Mucosa of descending colon (tissue), 3 donors: ENCODE measurements around the gene ADISSP. TPM values are rescaled to one million over a fixed set of nuclear protein-coding genes. Genes with fewer than 3 reads are reported as not detected.

ENCODE experiments used
- ATAC-seq: fragments of 200-7000 bp; cut with Tn5 transposase; one replicate; pipeline ENCODE4 v1.9.1; 2020; ENCODE audit warnings: mild to moderate bottlenecking, moderate library complexity
- DNase-seq, 3 donors: peaks; one replicate each; pipeline ENCODE4 v3.0.0-alpha.2; 2020
- H3K36me3 ChIP-seq: fragments of 200-600 bp; one replicate; pipeline ENCODE4 v1.8.0; 2021; ENCODE audit warnings: low read depth, mild to moderate bottlenecking
- H3K4me1 ChIP-seq: fragments of 200-600 bp; one replicate; pipeline ENCODE4 v1.8.0; 2021; ENCODE audit warnings: low read depth, mild to moderate bottlenecking
- H3K4me3 ChIP-seq: fragments of 200-600 bp; one replicate; pipeline ENCODE4 v1.8.0; 2021; ENCODE audit warnings: mild to moderate bottlenecking
- H3K9me3 ChIP-seq: fragments of 200-600 bp; one replicate; pipeline ENCODE4 v1.8.0; 2021; ENCODE audit warnings: mild to moderate bottlenecking
- CTCF ChIP-seq: fragments of 200-600 bp; IDR thresholded peaks from one replicate; pipeline ENCODE4 v1.8.0; 2022; ENCODE audit warnings: antibody characterized with exemption, mild to moderate bottlenecking
- intact Hi-C, 2 donors: fragments of 100-400 bp; cut with DNase I in 1 of 2; cut with micrococcal nuclease in 1 of 2; formaldehyde crosslinking; loops; one replicate each; pipeline versions ENCODE4 v1.11.0 to v1.11.1; 2022; cut with DNase I, micrococcal nuclease
- total RNA-seq, 3 donors: library from RNA; stranded (reverse); fragmentation: NEBNext Ultra II Directional in 2 of 3; extraction: Animal tissue kit (Norgen Biotek cat#: 25700) in 2 of 3; gene quantifications; one replicate each; pipeline versions ENCODE4 v1.2.1 to v1.2.4, GENCODE V29; 2021 to 2023
- donor health status: DM: no; HTN: no; CAD: no; lungs with moderate emphysema.
- donor health status: DM: no; HTN: no; CAD: no.
- donor health status: DM: no; HTN: yes; CAD: no.

Gene ADISSP
- total RNA-seq, 3 donors from 2014 or later: 14.5 to 69.6 (median 26.5) TPM

GRCh38 chr20:3781153-3781910 is 13.8 kb upstream of the ADISSP start, which contains the start of gene SPEF1:
SPEF1 (minus strand) TSS chr20:3781448; CDS start chr20:3781287, 161 bp downstream.
- no peaks in the 10 kb centered on the region for H3K36me3 ChIP-seq
- no peaks in the 10 kb centered on the region for H3K9me3 ChIP-seq
- DNase-seq (peak; percentile 69 to 87 (median 71)), ATAC-seq (peak; percentile 81)
- no peak for TF ChIP-seq CTCF
- H3K4me1 ChIP-seq: peaks cover 48% of the 10 kb centered on the region
- intact Hi-C loops: no loop called here
- no peak within 1 kb of the TSS for H3K4me3 ChIP-seq

GRCh38 chr20:3778976-3779375 is 11.4 kb upstream of the ADISSP start:
- DNase-seq (peak in 1 of 3 donors; percentile 56), ATAC-seq (no peak)
- TF ChIP-seq CTCF: no peak
- H3K9me3 ChIP-seq: no peaks in the 10 kb centered on the region
- peaks cover 30% of the 10 kb centered on the region for H3K4me1 ChIP-seq
- intact Hi-C loops: no loop called here
- no peak overlapping the region for H3K4me3 ChIP-seq
- H3K36me3 ChIP-seq: no peaks in the 10 kb centered on the region

- no peak overlapping the region for H3K4me3 ChIP-seq
- peak; percentile 72 for ATAC-seq
- H3K9me3 ChIP-seq: no peaks in the 10 kb centered on the region
- DNase-seq: peak; percentile 61 to 81 (median 77)
- intact Hi-C loops: no loop called here
- H3K4me1 ChIP-seq: peaks cover 27% of the 10 kb centered on the region
- H3K36me3 ChIP-seq: no peaks in the 10 kb centered on the region
- no peak for TF ChIP-seq CTCF
Observed at GRCh38 chr20:3777716-3778629, 10.4 kb upstream of the ADISSP start.

GRCh38 chr20:3777381-3777715 is 9.8 kb upstream of the ADISSP start:
- DNase-seq: no peak
- H3K36me3 ChIP-seq: no peaks in the 10 kb centered on the region
- ATAC-seq: peak; percentile 8
- no peak for TF ChIP-seq CTCF
- no peaks in the 10 kb centered on the region for H3K9me3 ChIP-seq
- intact Hi-C loops: no loop called here
- H3K4me1 ChIP-seq: peaks cover 27% of the 10 kb centered on the region
- H3K4me3 ChIP-seq: no peak overlapping the region

GRCh38 chr20:3775457-3776108 is 8.0 kb upstream of the ADISSP start:
- no peaks in the 10 kb centered on the region for H3K36me3 ChIP-seq
- intact Hi-C loops: no loop called here

More at GRCh38 chr20:3775457-3776108, 8.0 kb upstream of the ADISSP start:
- no peak for TF ChIP-seq CTCF
- ATAC-seq (no peak), DNase-seq (no peak)
- Histone ChIP-seq H3K4me1 (peaks cover 23% of the 10 kb centered on the region), H3K9me3 (no peaks in the 10 kb centered on the region), H3K4me3 (no peak overlapping the region)
